Measurements from ENCODE around the gene PALD1.

Gene PALD1

GRCh38 chr10:70587045-70587658 lies 108.6 kb downstream of the PALD1 start:
- H3K4me3 Mint-ChIP-seq: no peak overlapping the region
- DNase-seq (ENCODE audit: low spot score in 2 of 2) (no peak), ATAC-seq (replicated peaks; ENCODE audit: extremely low read depth, poor library complexity, severe bottlenecking) (no peak)
- no peaks in the 10 kb centered on the region for H3K27me3 Mint-ChIP-seq
- no peak overlapping the region for H3K27ac Mint-ChIP-seq (ENCODE audit: low read depth)
- peaks cover 40% of the 10 kb centered on the region for H3K4me1 Mint-ChIP-seq
- no peaks in the 10 kb centered on the region for H3K9me3 Mint-ChIP-seq
- peaks cover 5% of the 10 kb centered on the region for H3K36me3 Mint-ChIP-seq (ENCODE audit: insufficient read depth)

- H3K27me3 Mint-ChIP-seq: no peaks in the 10 kb centered on the region
- peaks cover 5% of the 10 kb centered on the region for H3K36me3 Mint-ChIP-seq (ENCODE audit: insufficient read depth)
- no peak overlapping the region for H3K27ac Mint-ChIP-seq (ENCODE audit: low read depth)
- DNase-seq (ENCODE audit: low spot score in 2 of 2) (no peak), ATAC-seq (replicated peaks; ENCODE audit: extremely low read depth, poor library complexity, severe bottlenecking) (no peak)
- peaks cover 51% of the 10 kb centered on the region for H3K4me1 Mint-ChIP-seq
- H3K4me3 Mint-ChIP-seq: no peak overlapping the region
- H3K9me3 Mint-ChIP-seq: no peaks in the 10 kb centered on the region
These were observed 109.7 kb downstream of the PALD1 start for GRCh38 chr10:70588255-70588654.

GRCh38 chr10:70588859-70589570 lies 110.4 kb downstream of the PALD1 start:
- Mint-ChIP-seq H3K4me1 (peaks cover 52% of the 10 kb centered on the region), H3K9me3 (no peaks in the 10 kb centered on the region), H3K27ac (ENCODE audit: low read depth) (no peak overlapping the region), H3K4me3 (no peak overlapping the region), H3K36me3 (ENCODE audit: insufficient read depth) (peaks cover 5% of the 10 kb centered on the region), H3K27me3 (no peaks in the 10 kb centered on the region)
- DNase-seq (ENCODE audit: low spot score in 2 of 2) (no peak), ATAC-seq (replicated peaks; ENCODE audit: extremely low read depth, poor library complexity, severe bottlenecking) (no peak)

GRCh38 chr10:70589762-70590654 lies 111.4 kb downstream of the PALD1 start:
- no peak overlapping the region for H3K4me3 Mint-ChIP-seq
- H3K9me3 Mint-ChIP-seq: no peaks in the 10 kb centered on the region
- no peak overlapping the region for H3K27ac Mint-ChIP-seq (ENCODE audit: low read depth)
- no peak for DNase-seq (ENCODE audit: low spot score in 2 of 2)
- peaks cover 62% of the 10 kb centered on the region for H3K4me1 Mint-ChIP-seq
- ATAC-seq (replicated peaks; ENCODE audit: extremely low read depth, poor library complexity, severe bottlenecking): no peak
- peaks cover 5% of the 10 kb centered on the region for H3K36me3 Mint-ChIP-seq (ENCODE audit: insufficient read depth)
- no peaks in the 10 kb centered on the region for H3K27me3 Mint-ChIP-seq

GRCh38 chr10:70590655-70591416 lies 112.3 kb downstream of the PALD1 start:
- Mint-ChIP-seq H3K27me3 (no peaks in the 10 kb centered on the region), H3K36me3 (ENCODE audit: insufficient read depth) (peaks cover 13% of the 10 kb centered on the region)
- no peak for DNase-seq (ENCODE audit: low spot score in 2 of 2)

GRCh38 chr10:70592186-70592735 lies 113.7 kb downstream of the PALD1 start:
- ATAC-seq (replicated peaks; ENCODE audit: extremely low read depth, poor library complexity, severe bottlenecking) (no peak), DNase-seq (ENCODE audit: low spot score in 2 of 2) (no peak)
- peaks cover 24% of the 10 kb centered on the region for H3K36me3 Mint-ChIP-seq (ENCODE audit: insufficient read depth)
- no peaks in the 10 kb centered on the region for H3K9me3 Mint-ChIP-seq
- peaks cover 79% of the 10 kb centered on the region for H3K4me1 Mint-ChIP-seq
- peak overlapping the region; percentile 10 for H3K27ac Mint-ChIP-seq (ENCODE audit: low read depth)
- H3K27me3 Mint-ChIP-seq: no peaks in the 10 kb centered on the region
- H3K4me3 Mint-ChIP-seq: no peak overlapping the region

More at GRCh38 chr10:70590655-70591416, 112.3 kb downstream of the PALD1 start:
- H3K4me3 Mint-ChIP-seq: no peak overlapping the region
- ATAC-seq (replicated peaks; ENCODE audit: extremely low read depth, poor library complexity, severe bottlenecking): no peak
- H3K4me1 Mint-ChIP-seq: peaks cover 65% of the 10 kb centered on the region
- no peak overlapping the region for H3K27ac Mint-ChIP-seq (ENCODE audit: low read depth)
- H3K9me3 Mint-ChIP-seq: no peaks in the 10 kb centered on the region

GRCh38 chr10:70592746-70593512 lies 114.4 kb downstream of the PALD1 start:
- Mint-ChIP-seq H3K4me3 (peak overlapping the region; percentile 17), H3K4me1 (peaks cover 82% of the 10 kb centered on the region)

GRCh38 chr10:70593513-70593890 lies 114.9 kb downstream of the PALD1 start:
- Mint-ChIP-seq H3K4me1 (peaks cover 82% of the 10 kb centered on the region), H3K27me3 (no peaks in the 10 kb centered on the region), H3K36me3 (ENCODE audit: insufficient read depth) (peaks cover 36% of the 10 kb centered on the region), H3K4me3 (no peak overlapping the region), H3K27ac (ENCODE audit: low read depth) (peak overlapping the region; percentile 9), H3K9me3 (no peaks in the 10 kb centered on the region)
- no peak for DNase-seq (ENCODE audit: low spot score in 2 of 2)
- ATAC-seq (replicated peaks; ENCODE audit: extremely low read depth, poor library complexity, severe bottlenecking): no peak

More at GRCh38 chr10:70592746-70593512, 114.4 kb downstream of the PALD1 start:
- Mint-ChIP-seq H3K27me3 (no peaks in the 10 kb centered on the region), H3K9me3 (no peaks in the 10 kb centered on the region), H3K36me3 (ENCODE audit: insufficient read depth) (peaks cover 31% of the 10 kb centered on the region), H3K27ac (ENCODE audit: low read depth) (no peak overlapping the region)
- ATAC-seq (replicated peaks; ENCODE audit: extremely low read depth, poor library complexity, severe bottlenecking) (no peak), DNase-seq (ENCODE audit: low spot score in 2 of 2) (no peak)

GRCh38 chr10:70594161-70594560 lies 115.6 kb downstream of the PALD1 start:
- peaks cover 85% of the 10 kb centered on the region for H3K4me1 Mint-ChIP-seq
- H3K27me3 Mint-ChIP-seq: no peaks in the 10 kb centered on the region
- ATAC-seq (replicated peaks; ENCODE audit: extremely low read depth, poor library complexity, severe bottlenecking) (peak; percentile 47), DNase-seq (ENCODE audit: low spot score in 2 of 2) (no peak)
- H3K4me3 Mint-ChIP-seq: no peak overlapping the region
- H3K36me3 Mint-ChIP-seq (ENCODE audit: insufficient read depth): peaks cover 43% of the 10 kb centered on the region
- H3K27ac Mint-ChIP-seq (ENCODE audit: low read depth): peak overlapping the region; percentile 9
- H3K9me3 Mint-ChIP-seq: no peaks in the 10 kb centered on the region

- H3K27me3 Mint-ChIP-seq: no peaks in the 10 kb centered on the region
- no peak overlapping the region for H3K27ac Mint-ChIP-seq (ENCODE audit: low read depth)
- peaks cover 55% of the 10 kb centered on the region for H3K36me3 Mint-ChIP-seq (ENCODE audit: insufficient read depth)
- H3K4me3 Mint-ChIP-seq: peak overlapping the region; percentile 96
- H3K9me3 Mint-ChIP-seq: no peaks in the 10 kb centered on the region
- H3K4me1 Mint-ChIP-seq: peaks cover 83% of the 10 kb centered on the region
- no peak for ATAC-seq (replicated peaks; ENCODE audit: extremely low read depth, poor library complexity, severe bottlenecking)
- DNase-seq (ENCODE audit: low spot score in 2 of 2): peak in 1 of 2 donors; percentile 9
These were observed 117.0 kb downstream of the PALD1 start for GRCh38 chr10:70595566-70596016.

- H3K9me3 Mint-ChIP-seq: no peaks in the 10 kb centered on the region
- ATAC-seq (replicated peaks; ENCODE audit: extremely low read depth, poor library complexity, severe bottlenecking): no peak
- DNase-seq (ENCODE audit: low spot score in 2 of 2): peak in 1 of 2 donors; percentile 11
- peaks cover 58% of the 10 kb centered on the region for H3K36me3 Mint-ChIP-seq (ENCODE audit: insufficient read depth)
- H3K4me3 Mint-ChIP-seq: peak overlapping the region; percentile 96
- H3K27me3 Mint-ChIP-seq: no peaks in the 10 kb centered on the region
- no peak overlapping the region for H3K27ac Mint-ChIP-seq (ENCODE audit: low read depth)
- peaks cover 79% of the 10 kb centered on the region for H3K4me1 Mint-ChIP-seq
These were observed 117.7 kb downstream of the PALD1 start for GRCh38 chr10:70596110-70596798.

Data from central memory CD8-positive, alpha-beta T cell (primary cell).